Measurements from ENCODE around the gene SESN1.

Gene SESN1

DNA sequence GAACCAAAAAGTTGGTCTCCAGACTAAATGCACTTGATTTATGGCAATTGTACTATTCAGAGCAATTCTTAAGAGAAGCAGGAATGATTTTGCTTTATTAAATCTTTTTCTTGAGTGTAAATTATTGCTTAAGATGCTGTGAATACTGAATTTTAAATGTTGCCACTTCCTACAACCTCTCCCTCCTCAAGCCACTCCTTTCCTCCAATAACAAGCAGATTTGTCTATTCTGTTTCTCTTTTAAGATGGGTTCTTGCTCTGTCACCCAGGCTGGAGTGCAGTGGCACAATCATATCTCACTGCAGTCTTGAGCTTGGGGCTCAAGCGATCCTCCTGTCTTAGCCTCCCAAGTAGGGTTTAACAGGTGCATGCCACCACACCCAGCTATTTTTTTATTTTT lies 65.3 kb downstream of the SESN1 start:
- TF ChIP-seq, protein P1, sequence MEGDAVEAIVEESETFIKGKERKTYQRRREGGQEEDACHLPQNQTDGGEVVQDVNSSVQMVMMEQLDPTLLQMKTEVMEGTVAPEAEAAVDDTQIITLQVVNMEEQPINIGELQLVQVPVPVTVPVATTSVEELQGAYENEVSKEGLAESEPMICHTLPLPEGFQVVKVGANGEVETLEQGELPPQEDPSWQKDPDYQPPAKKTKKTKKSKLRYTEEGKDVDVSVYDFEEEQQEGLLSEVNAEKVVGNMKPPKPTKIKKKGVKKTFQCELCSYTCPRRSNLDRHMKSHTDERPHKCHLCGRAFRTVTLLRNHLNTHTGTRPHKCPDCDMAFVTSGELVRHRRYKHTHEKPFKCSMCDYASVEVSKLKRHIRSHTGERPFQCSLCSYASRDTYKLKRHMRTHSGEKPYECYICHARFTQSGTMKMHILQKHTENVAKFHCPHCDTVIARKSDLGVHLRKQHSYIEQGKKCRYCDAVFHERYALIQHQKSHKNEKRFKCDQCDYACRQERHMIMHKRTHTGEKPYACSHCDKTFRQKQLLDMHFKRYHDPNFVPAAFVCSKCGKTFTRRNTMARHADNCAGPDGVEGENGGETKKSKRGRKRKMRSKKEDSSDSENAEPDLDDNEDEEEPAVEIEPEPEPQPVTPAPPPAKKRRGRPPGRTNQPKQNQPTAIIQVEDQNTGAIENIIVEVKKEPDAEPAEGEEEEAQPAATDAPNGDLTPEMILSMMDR (IDR thresholded peaks at IDR 0.05; ENCODE audit: low read depth, low read length, missing control alignments) = no peak
- no peak for DNase-seq (ENCODE audit: low read depth)
- no peak overlapping the region for H3K4me3 ChIP-seq (ENCODE audit: low read depth, low read length)

DNA sequence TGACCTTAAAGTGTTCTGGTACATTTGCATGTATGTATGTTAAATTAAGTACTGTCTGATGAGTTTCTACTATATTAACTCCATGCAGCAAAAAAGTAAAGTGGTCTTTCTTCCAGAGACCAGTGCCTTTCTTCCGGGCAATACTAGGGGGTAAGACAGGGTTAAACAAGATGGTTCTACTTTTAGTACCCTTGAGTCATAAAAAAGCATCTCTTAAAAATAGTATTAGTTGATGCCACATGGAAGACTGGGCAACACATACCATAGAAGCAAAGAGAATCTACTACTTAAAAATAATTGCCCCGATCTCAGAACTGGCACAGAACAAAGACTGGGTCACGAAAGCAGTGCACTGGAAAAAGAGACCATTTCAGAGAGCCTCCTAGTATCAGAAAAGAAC lies 66.2 kb downstream of the SESN1 start:
- DNase-seq (ENCODE audit: low read depth) = no peak
- H3K4me3 ChIP-seq (ENCODE audit: low read depth, low read length) = no peak overlapping the region
- TF ChIP-seq, protein P1 (IDR thresholded peaks at IDR 0.05; ENCODE audit: low read depth, low read length, missing control alignments) = no peak

DNA sequence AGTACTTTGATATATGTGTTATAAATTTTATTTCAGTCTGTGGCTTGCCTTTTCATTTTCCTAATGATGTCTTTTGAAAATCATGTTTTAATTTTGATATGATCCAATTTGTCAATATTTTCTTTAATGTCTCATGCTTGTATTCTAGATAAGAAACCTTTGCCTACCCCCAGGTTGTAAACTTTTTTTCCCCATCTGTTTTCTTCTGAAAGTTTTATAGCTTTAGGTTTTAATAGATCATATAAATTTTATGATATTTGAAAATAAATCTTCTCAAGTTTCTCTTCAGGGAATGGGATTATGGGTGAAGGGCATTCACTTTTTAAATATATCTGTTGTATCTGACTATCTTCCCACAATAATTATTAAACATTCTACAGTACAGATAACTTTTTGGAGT lies 66.7 kb downstream of the SESN1 start:
- DNase-seq (ENCODE audit: low read depth) = no peak
- no peak overlapping the region for H3K4me3 ChIP-seq (ENCODE audit: low read depth, low read length)

DNA sequence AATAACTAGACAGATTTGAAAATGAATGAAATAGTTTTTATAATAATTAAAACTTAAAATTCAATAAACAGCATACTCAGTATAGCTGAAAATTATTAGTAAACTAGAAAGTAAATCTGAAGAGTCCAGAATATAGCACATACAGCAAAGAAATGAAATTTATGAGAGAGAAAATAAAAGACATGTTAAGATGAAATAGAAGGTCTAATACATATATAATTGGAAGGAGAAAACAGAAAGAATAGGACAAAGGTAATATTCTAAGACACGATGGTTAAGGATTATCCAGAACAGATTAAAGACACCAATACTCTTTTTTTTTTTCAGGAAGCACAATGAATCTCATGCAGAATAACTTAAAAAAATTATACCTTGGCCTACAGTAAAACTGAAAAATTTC lies 69.0 kb downstream of the SESN1 start:
- TF ChIP-seq, protein P1 (IDR thresholded peaks at IDR 0.05; ENCODE audit: low read depth, low read length, missing control alignments) = no peak
- H3K4me3 ChIP-seq (ENCODE audit: low read depth, low read length) = no peak overlapping the region
- DNase-seq (ENCODE audit: low read depth) = no peak

More for the DNA sequence above, 66.7 kb downstream of the SESN1 start:
- TF ChIP-seq, protein P1 (IDR thresholded peaks at IDR 0.05; ENCODE audit: low read depth, low read length, missing control alignments) = no peak

DNA sequence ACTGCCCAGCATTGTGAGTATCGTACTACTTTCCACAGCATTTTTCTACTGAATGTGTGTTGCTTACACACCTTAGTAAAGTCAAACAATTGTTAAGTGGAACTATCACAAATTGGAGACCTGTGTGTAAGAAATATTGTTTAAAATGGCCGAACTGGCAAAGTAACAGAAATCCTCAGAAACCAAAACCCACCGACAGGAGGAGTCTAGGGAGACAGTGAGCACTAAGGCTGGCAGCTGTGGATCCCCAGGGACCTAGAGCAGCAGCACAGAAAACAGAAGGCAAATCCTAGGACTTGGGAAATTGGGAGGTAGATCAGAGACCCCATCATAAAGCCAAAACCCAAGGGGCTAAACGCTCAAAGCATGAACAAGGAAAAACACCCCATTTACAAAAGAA lies 69.9 kb downstream of the SESN1 start:
- TF ChIP-seq, protein P1 (IDR thresholded peaks at IDR 0.05; ENCODE audit: low read depth, low read length, missing control alignments) = no peak
- DNase-seq (ENCODE audit: low read depth) = no peak
- H3K4me3 ChIP-seq (ENCODE audit: low read depth, low read length) = no peak overlapping the region

DNA sequence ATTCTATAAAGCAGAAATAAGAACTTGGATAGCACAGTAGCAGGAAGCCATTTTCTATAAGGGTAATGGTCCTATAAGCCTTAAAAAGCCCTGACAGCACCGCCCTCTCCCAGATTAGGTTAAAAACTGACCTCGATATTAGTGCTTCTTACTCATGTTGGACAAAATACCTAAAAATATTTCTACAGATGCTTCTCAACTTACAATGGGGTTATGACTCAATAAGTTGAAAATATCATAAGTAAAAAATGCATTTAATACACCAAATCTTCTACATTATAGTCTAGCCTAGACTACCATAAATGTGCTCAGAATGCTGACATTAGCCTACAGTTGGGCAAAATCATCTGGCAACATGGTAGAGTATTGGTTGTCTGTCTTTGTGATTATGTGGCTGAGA lies 70.3 kb downstream of the SESN1 start:
- H3K4me3 ChIP-seq (ENCODE audit: low read depth, low read length) = no peak overlapping the region
- TF ChIP-seq, protein P1 (IDR thresholded peaks at IDR 0.05; ENCODE audit: low read depth, low read length, missing control alignments) = no peak
- no peak for DNase-seq (ENCODE audit: low read depth)

DNA sequence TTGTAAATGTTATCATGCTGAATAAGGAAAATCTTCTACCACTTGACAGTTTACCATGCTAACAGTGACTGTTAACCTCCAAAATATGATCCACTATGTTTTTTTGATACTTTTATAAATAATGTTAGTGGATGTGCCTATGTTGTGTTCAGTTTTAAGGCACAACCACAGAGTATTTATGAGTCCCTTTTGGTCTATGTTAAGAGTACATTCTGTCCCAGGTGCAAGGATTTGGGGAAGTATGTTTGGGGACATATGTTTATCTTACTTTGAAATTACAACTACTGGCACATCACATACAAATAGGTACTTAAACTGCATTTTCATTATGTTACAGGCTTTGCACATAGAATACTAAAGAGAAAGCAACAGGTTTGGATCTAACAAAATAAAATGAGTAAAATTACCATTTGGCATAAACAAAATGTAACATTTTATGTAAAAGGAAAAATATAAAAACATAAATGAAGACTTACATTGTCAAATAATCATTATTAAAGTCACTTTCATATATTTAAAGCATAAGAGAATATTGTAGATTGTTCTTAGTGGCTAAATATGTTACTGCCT lies 71.2 kb downstream of the SESN1 start:
- DNase-seq (ENCODE audit: low read depth) = no peak

More for the DNA sequence above, 71.2 kb downstream of the SESN1 start:
- TF ChIP-seq, protein P1 (IDR thresholded peaks at IDR 0.05; ENCODE audit: low read depth, low read length, missing control alignments) = no peak
- H3K4me3 ChIP-seq (ENCODE audit: low read depth, low read length) = no peak overlapping the region

Measured in GM12864 (cell line).